Cerebellar cortex (tissue), 1 donor: ENCODE data around the gene TMC1.
"Not testable (repeated sequence)": the region's sequence is repeated elsewhere in the genome, so short reads cannot be mapped to it uniquely, and the experiment has no call there.

Experiments
- DNase-seq: peaks from one replicate; pipeline ENCODE4 v3.0.0-alpha.2; 2015; ENCODE audit warnings: low spot score

TMC1 gene

GRCh38 chr9:72521416-72521815 is at the start of gene TMC1:
Gene TMC1, plus strand, starts transcription at chr9:72521608. Its CDS starts 127,041 bp downstream, at chr9:72648649.
- DNase-seq: not testable (repeated sequence)

- DNase-seq: no peak
Observed at GRCh38 chr9:72473474-72474261, 47.7 kb upstream of the TMC1 start.

- no peak for DNase-seq
Observed at GRCh38 chr9:72474676-72475075, 46.7 kb upstream of the TMC1 start.

- no peak for DNase-seq
Observed at GRCh38 chr9:72476100-72476499, 45.3 kb upstream of the TMC1 start.

DNA sequence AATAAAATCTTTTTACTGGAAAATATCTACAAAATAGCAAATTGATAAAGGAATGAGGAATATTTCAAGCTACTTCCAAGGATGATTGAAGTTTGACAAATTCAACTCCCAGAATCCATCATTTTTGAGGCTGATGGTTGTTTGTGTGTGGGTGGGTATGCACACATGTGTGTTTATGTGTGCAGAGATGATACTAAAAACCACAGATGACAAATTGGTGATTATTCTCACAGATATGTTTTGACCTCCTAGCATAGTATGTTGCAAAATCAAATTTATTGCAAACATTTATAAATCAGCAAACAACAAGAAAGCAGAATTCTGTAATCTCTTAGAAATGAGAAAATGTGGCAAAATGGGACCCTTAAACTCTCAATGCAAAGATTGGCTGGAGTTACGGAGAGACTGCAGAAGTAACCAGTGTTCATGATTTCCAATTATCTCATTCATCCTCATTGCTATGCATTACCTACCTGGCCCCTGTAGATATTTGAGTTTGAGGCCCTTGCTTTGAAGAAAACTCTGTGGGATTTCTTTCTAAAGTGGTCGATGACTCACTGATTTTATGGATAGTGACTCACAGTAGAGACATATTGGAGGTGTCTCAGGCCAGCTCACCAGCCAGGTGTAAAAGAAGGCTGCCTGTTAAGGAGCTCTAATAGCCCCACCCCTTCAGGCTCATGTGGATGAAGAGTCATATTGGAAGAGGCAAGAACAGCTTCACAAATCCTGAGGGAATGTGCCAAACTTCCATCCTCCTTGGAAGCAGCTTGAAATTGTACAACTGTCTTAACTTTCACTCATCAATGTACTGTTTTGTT is 44.6 kb upstream of the TMC1 start:
- no peak for DNase-seq

GRCh38 chr9:72477930-72478518 is 43.4 kb upstream of the TMC1 start:
- no peak for DNase-seq

DNA sequence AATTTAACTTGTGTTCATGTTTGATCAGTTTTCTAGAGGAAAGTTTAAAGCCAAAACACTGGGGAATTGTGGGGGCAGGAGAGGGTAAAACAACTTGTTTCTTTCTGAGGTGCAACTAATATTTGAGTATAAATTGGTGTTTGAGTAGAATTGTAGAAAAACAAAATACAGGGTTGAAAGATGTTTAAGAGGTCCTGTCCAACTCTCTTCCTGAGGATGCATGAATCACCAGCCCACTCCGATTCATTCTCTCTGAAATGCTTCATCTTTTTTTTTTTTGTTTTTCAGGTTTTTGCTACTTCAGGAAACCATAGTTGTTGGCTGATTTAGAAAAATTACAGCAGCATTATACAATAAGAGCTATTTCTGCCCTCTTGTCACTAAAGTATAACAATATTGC is 42.4 kb upstream of the TMC1 start:
- no peak for DNase-seq

DNA sequence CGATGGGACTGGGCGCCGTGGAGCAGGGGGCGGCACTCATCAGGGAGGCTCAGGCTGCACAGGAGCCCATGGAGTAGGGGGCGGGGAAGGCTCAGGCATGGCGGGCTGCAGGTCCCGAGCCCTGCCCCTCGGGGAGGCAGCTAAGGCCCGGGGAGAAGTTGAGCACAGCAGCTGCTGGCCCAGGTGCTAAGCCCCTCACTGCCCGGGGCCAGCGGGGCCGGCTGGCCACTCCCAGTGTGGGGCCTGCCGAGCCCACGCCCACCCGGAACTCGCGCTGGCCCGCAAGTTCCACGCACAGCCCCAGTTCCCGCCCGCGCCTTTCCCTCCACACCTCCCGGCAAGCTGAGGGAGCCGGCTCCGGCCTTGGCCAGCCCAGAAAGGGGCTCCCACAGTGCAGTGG is 41.1 kb upstream of the TMC1 start:
- DNase-seq: not testable (repeated sequence)

DNA sequence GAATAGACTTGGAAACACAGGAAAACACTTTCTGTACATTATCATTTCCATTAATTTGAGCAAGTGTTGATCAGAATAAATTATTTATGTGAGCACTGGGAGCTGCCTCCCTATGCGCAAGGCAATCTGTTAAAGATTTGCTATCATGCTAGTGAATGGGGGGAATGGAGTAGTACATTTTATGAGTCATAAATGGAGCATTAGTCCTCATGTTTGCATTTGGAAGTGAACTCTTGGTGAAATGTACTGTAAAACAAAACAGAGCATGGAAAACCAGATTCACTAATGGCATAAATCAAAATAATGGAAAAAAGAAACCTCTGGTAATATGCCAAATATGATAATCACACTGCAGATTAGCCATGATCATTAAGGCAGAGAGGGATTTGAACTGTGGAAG is 40.5 kb upstream of the TMC1 start:
- no peak for DNase-seq

GRCh38 chr9:72485821-72486593 is 35.4 kb upstream of the TMC1 start:
- DNase-seq: no peak

GRCh38 chr9:72486594-72486955 is 34.8 kb upstream of the TMC1 start:
- DNase-seq: no peak

DNA sequence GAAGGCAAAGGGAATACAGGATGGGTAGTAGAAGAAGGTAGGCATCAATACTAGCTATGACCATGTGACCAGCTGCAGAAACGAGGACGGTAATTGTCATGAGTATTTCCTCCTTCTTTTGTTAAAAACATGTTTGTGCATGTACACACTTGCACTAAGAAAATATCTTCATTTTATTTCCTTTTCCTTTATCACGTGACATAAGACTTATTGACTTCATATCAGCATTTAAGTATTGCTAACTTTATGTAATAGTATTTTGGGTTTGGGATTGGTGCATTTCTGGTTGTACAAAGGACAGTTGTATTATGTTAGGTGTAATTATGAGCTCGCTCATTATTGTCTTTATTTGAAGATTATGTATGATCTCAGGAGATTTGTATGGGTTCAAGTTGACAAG is 33.7 kb upstream of the TMC1 start:
- DNase-seq: not testable (repeated sequence)

DNA sequence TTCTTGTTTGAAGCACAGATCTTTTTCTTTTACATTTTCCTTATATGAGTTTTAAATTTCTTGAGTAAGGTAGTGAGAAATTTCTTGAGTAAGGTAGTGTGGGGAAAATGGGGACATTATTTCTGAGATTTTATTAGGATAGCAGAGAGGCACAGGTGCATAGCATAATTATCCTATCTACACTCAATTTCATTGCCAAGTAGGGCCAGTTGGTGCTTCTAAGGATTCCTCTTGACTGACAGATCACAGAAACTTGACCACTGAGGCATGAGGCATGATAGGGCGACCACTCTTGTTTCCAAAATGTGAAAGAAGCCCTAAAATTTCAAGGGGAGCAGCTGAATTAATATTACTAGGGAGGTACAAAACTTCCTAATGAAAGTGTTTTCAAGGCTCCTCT is 31.4 kb upstream of the TMC1 start:
- peak; percentile 85 for DNase-seq

GRCh38 chr9:72491242-72491641 is 30.2 kb upstream of the TMC1 start:
- no peak for DNase-seq

GRCh38 chr9:72494051-72494450 is 27.4 kb upstream of the TMC1 start:
- DNase-seq: no peak

DNA sequence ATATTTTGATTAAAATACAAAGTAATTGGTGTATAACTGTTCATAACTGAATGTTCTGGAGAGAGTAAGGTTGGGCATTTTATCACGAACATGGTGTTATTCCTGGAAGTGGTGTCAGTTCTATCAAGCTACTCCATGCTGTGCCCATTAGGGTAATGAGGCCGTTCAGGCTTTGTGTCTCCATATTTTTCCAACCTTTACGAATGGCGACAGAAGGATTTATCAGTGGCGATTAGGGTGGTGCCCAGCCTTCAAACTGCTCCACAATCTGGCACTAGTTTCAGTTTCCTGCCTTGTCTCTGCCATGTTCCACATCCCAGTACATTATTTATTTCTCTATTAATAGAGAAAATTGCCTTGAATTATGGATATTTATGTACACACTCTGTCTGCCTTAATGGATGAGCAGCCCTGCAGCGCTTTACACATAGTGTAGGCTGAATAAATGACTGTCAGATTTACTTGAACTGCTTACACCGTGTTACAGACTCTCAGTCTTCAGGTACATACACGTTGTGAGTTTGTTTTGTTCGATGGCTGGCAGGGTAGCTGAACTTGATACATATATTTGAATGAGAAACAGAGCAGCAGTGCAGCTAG is 23.9 kb upstream of the TMC1 start:
- DNase-seq: peak; percentile 92

GRCh38 chr9:72506615-72507014 is 14.8 kb upstream of the TMC1 start:
- DNase-seq: no peak

DNA sequence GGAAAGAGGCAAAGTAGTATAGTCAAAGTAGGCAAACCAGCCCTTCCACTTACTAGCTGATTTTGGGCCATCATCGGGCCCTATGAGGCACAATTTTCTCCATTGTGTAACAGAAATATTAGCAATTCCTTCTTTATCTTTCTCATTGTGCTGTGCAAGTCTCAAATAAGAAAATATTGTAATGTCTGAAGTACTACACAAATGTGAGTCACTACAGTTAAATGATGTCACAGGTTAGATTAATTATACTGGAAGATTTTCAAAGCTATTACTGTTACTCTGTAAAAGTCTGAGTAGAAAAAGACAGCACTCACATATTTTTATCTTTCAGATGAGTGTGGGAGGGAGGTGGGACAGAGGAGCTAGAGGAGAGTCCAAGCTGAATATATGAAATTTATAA is 12.4 kb upstream of the TMC1 start:
- no peak for DNase-seq

- DNase-seq: no peak
Observed at GRCh38 chr9:72509635-72510034, 11.8 kb upstream of the TMC1 start.

DNA sequence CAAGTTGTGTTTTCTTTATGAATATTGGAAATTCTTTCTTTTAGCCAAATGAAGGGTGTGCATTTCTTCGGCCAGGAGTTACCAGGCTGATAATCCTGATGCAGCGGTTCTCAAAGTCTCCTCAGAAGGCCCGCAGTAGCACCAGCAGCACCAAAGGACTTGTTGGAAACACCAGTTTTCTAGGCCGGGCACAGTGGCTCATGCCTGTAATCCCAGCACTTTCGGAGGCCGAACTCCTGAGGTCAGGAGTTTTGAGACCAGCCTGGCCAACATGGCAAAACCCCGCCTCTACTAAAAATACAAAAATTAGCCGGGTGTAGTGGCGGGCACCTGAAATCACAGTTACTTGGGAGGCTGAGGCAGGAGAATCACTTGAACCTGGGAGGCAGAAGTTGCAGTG is 397 bp upstream of the TMC1 start:
- not testable (repeated sequence) for DNase-seq

DNA sequence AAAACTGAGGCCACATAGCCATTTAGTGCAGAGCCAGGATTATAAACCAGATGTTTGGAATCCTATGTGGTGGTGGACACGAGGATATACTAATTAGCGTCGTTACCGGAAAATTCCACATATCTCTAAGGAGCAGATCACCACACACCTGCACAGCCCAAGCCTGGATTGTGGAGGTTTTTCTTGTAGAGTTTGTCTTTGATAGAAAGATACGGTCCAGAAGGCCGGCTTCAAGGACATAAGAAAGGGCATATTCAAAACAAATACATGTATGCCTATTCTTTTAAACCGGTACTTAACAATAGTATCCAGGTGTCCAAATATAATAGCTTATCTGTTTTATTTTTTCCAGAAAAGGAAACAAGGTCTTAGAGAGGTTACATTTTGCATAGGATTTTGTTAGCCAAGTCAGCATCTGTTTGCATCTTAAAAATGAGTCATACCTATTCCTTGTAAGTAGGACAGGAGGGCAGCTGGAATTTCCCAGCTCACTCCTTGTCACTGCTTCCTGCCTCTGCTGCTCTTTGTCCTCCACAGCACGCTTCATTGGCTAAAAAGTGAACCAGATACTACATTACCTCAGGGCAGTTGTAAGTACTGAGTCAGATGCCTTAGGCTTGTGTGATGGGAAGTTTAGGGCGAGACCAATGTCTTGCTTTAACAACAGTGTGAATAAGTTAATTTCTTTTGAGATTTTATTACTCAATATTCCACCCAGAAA is 3.6 kb downstream of the TMC1 start:
- no peak for DNase-seq
